Measurements from ENCODE around the gene NUP214. TPM values are rescaled to one million over a fixed set of nuclear protein-coding genes. Genes with fewer than 3 reads are reported as not detected.

Gene NUP214
- polyA plus RNA-seq, 1 of the 3 experiments (the other 2 are of a cell fraction): 8.0 TPM

- TF ChIP-seq REST (IDR thresholded peaks at IDR 0.05; ENCODE audit: low read depth, low read length) (no peak), RFX5 (IDR thresholded peaks at IDR 0.05; ENCODE audit: low read length) (no peak), TCF12 (IDR thresholded peaks at IDR 0.05) (no peak), RAD21 (IDR thresholded peaks at IDR 0.05; ENCODE audit: low read length) (no peak), MEF2A (IDR thresholded peaks at IDR 0.05; ENCODE audit: borderline replicate concordance, low read depth) (no peak), TAF1 (IDR thresholded peaks at IDR 0.05; ENCODE audit: borderline replicate concordance, low read depth, low read length) (no peak)
These were observed 149.4 kb downstream of the NUP214 start (continued) for GRCh38 chr9:131274674-131275331.

GRCh38 chr9:131275332-131276093 is 150.1 kb downstream of the NUP214 start:
- WGBS (ENCODE audit: low lambda C conversion rate): 98% methylated on average over 22 of the region's 29 CpGs
- Histone ChIP-seq H3K4me3 (ENCODE audit: low read depth in 2 of 2, low read length in 1 of 2) (no peak overlapping the region), H3K9me2 (no peaks in the 10 kb centered on the region), H3K9me3 (no peaks in the 10 kb centered on the region), H3F3A (replicated peaks; ENCODE audit: insufficient read depth) (no peaks in the 10 kb centered on the region), H3K9ac (no peak overlapping the region), H3K4me1 (ENCODE audit: control insufficient read depth in 1 of 2, insufficient read depth in 2 of 2, low read depth in 1 of 2, low read length in 1 of 2) (peaks cover 0 to 4% of the 10 kb centered on the region in 2 experiments; a peak in 1 of 4 replicates), H4K20me1 (ENCODE audit: insufficient read depth) (no peaks in the 10 kb centered on the region), H3K79me2 (ENCODE audit: insufficient read depth) (no peaks in the 10 kb centered on the region), H2AFZ (ENCODE audit: low read depth) (no peak overlapping the region), H3K4me2 (no peak overlapping the region), H3K27ac (ENCODE audit: low read depth in 2 of 2, low read length in 1 of 2) (no peak overlapping the region), H3K27me3 (ENCODE audit: insufficient read depth) (no peaks in the 10 kb centered on the region), H3K36me3 (replicated peaks in 1 of 2; ENCODE audit: control insufficient read depth in 1 of 2, insufficient read depth in 2 of 2, low read length in 1 of 2) (no peaks in the 10 kb centered on the region)
- POLR2A ChIA-PET: no interaction called here
- TF ChIP-seq YY1 (IDR thresholded peaks at IDR 0.05; ENCODE audit: low read depth): no peak
- TF ChIP-seq RXRA (IDR thresholded peaks at IDR 0.05; ENCODE audit: borderline replicate concordance, low read depth): no peak
- no peak for TF ChIP-seq CHD2 (IDR thresholded peaks at IDR 0.05; ENCODE audit: low read length, partially characterized antibody)
- no peak for TF ChIP-seq EZH2phosphoT487 (IDR thresholded peaks at IDR 0.05; ENCODE audit: borderline replicate concordance, low read depth)
- DNase-seq: no peak
- CTCF ChIA-PET: interaction anchor here (1.9 to 2.5 kb wide), 3 partner anchors 48 to 97 kb away, joined by 5 to 9 read pairs (median 5); no protein-coding TSS in a partner anchor

Data from SK-N-SH (cell line).